ENCODE results near the gene RASAL1.

RASAL1 gene

GRCh38 chr12:113134521-113134951 lies 1.0 kb downstream of the RASAL1 start:
- H2AFZ ChIP-seq (ENCODE audit: low read depth, low read length): no peak overlapping the region
- peaks cover 19% of the 10 kb centered on the region for H3K4me1 ChIP-seq (ENCODE audit: low read length)
- no peak overlapping the region for H3K27ac ChIP-seq (ENCODE audit: low read length)
- no peaks in the 10 kb centered on the region for H3K36me3 ChIP-seq (replicated peaks; ENCODE audit: low read depth, low read length)
- H3K4me3 ChIP-seq (ENCODE audit: low read length): no peak overlapping the region
- H3K9me3 ChIP-seq (ENCODE audit: insufficient read depth, low read length): no peaks in the 10 kb centered on the region
- 0 out of 2 replicates have a peak, but pooled peaks cover 5% of the 10 kb centered on the region for H3K27me3 ChIP-seq (ENCODE audit: low read depth, low read length)
- TF ChIP-seq, protein P1, sequence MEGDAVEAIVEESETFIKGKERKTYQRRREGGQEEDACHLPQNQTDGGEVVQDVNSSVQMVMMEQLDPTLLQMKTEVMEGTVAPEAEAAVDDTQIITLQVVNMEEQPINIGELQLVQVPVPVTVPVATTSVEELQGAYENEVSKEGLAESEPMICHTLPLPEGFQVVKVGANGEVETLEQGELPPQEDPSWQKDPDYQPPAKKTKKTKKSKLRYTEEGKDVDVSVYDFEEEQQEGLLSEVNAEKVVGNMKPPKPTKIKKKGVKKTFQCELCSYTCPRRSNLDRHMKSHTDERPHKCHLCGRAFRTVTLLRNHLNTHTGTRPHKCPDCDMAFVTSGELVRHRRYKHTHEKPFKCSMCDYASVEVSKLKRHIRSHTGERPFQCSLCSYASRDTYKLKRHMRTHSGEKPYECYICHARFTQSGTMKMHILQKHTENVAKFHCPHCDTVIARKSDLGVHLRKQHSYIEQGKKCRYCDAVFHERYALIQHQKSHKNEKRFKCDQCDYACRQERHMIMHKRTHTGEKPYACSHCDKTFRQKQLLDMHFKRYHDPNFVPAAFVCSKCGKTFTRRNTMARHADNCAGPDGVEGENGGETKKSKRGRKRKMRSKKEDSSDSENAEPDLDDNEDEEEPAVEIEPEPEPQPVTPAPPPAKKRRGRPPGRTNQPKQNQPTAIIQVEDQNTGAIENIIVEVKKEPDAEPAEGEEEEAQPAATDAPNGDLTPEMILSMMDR (IDR thresholded peaks at IDR 0.05; ENCODE audit: low read depth, low read length): no peak
- no peak for TF ChIP-seq EZH2phosphoT487 (IDR thresholded peaks at IDR 0.05; ENCODE audit: low read depth)
- H3K4me2 ChIP-seq (ENCODE audit: low read length): no peak overlapping the region
- H4K20me1 ChIP-seq (ENCODE audit: insufficient read depth, low read length): no peaks in the 10 kb centered on the region
- H3K9ac ChIP-seq (ENCODE audit: low read length): no peak overlapping the region
- H3K79me2 ChIP-seq (ENCODE audit: low read length): no peaks in the 10 kb centered on the region

DNA sequence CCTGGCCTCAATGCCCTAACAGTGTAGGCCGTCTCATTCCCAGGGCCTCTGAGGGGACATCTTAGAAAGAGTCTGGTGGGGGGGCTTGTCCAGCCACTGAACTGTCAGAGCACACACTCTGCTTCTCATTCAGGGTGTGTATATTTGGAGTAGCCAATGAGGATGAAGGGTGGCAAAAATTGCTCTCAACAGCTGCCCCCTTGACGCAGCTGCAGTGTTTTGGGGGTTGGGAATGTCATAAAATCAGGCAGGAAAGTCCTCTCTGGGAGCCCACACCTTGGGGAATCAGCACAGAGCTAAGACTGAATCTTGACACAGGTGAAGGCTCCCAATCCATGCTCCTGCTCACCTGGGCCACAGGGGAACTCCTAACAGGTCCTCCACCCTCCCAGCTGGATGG lies 1.5 kb downstream of the RASAL1 start:
- H3K4me1 ChIP-seq (ENCODE audit: low read length): peaks cover 21% of the 10 kb centered on the region
- no peak overlapping the region for H3K27ac ChIP-seq (ENCODE audit: low read length)
- no peak overlapping the region for H3K4me2 ChIP-seq (ENCODE audit: low read length)
- TF ChIP-seq, protein P1 (IDR thresholded peaks at IDR 0.05; ENCODE audit: low read depth, low read length): no peak
- TF ChIP-seq EZH2phosphoT487 (IDR thresholded peaks at IDR 0.05; ENCODE audit: low read depth): no peak
- H3K9me3 ChIP-seq (ENCODE audit: insufficient read depth, low read length): no peaks in the 10 kb centered on the region
- no peaks in the 10 kb centered on the region for H3K36me3 ChIP-seq (replicated peaks; ENCODE audit: low read depth, low read length)
- no peaks in the 10 kb centered on the region for H3K79me2 ChIP-seq (ENCODE audit: low read length)
- H3K9ac ChIP-seq (ENCODE audit: low read length): no peak overlapping the region
- no peak overlapping the region for H3K4me3 ChIP-seq (ENCODE audit: low read length)
- 0 out of 2 replicates have a peak, but pooled peaks cover 5% of the 10 kb centered on the region for H3K27me3 ChIP-seq (ENCODE audit: low read depth, low read length)
- no peaks in the 10 kb centered on the region for H4K20me1 ChIP-seq (ENCODE audit: insufficient read depth, low read length)
- no peak overlapping the region for H2AFZ ChIP-seq (ENCODE audit: low read depth, low read length)

GRCh38 chr12:113133666-113134065 lies 1.9 kb downstream of the RASAL1 start:
- Histone ChIP-seq H2AFZ (ENCODE audit: low read depth, low read length) (no peak overlapping the region), H3K9me3 (ENCODE audit: insufficient read depth, low read length) (no peaks in the 10 kb centered on the region), H3K4me2 (ENCODE audit: low read length) (no peak overlapping the region), H3K27me3 (ENCODE audit: low read depth, low read length) (0 out of 2 replicates have a peak, but pooled peaks cover 5% of the 10 kb centered on the region), H3K4me1 (ENCODE audit: low read length) (peaks cover 21% of the 10 kb centered on the region), H3K79me2 (ENCODE audit: low read length) (no peaks in the 10 kb centered on the region), H3K9ac (ENCODE audit: low read length) (no peak overlapping the region), H3K27ac (ENCODE audit: low read length) (no peak overlapping the region), H3K36me3 (replicated peaks; ENCODE audit: low read depth, low read length) (no peaks in the 10 kb centered on the region), H3K4me3 (ENCODE audit: low read length) (no peak overlapping the region), H4K20me1 (ENCODE audit: insufficient read depth, low read length) (no peaks in the 10 kb centered on the region)
- TF ChIP-seq EZH2phosphoT487 (IDR thresholded peaks at IDR 0.05; ENCODE audit: low read depth): no peak
- TF ChIP-seq, protein P1 (IDR thresholded peaks at IDR 0.05; ENCODE audit: low read depth, low read length): no peak

DNA sequence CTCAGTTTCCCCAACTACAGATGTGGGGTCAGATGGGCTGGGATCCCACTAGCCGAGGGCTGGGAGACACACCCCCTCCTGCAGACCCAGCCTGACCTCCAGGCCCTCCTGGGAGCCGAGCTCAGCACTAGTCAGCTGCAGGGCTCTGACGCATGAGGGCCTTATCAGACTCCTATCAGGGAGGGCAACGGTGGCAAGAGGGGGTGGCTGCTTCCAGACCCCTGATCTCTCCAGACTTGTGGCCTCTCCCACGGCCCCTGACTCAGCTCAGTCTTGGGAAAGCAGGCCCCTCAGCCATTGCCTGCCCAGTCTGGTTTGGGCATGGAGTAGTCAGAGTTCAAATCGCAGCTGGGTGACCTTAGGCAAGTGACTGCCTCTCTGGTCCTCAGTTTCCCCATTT lies 2.5 kb downstream of the RASAL1 start:
- no peaks in the 10 kb centered on the region for H3K9me3 ChIP-seq (ENCODE audit: insufficient read depth, low read length)
- H3K4me1 ChIP-seq (ENCODE audit: low read length): peaks cover 21% of the 10 kb centered on the region

More for the DNA sequence above, 2.5 kb downstream of the RASAL1 start:
- Histone ChIP-seq H3K4me2 (ENCODE audit: low read length) (no peak overlapping the region), H3K36me3 (replicated peaks; ENCODE audit: low read depth, low read length) (no peaks in the 10 kb centered on the region), H3K4me3 (ENCODE audit: low read length) (no peak overlapping the region), H4K20me1 (ENCODE audit: insufficient read depth, low read length) (no peaks in the 10 kb centered on the region), H3K27ac (ENCODE audit: low read length) (no peak overlapping the region), H3K79me2 (ENCODE audit: low read length) (no peaks in the 10 kb centered on the region), H2AFZ (ENCODE audit: low read depth, low read length) (no peak overlapping the region), H3K27me3 (ENCODE audit: low read depth, low read length) (0 out of 2 replicates have a peak, but pooled peaks cover 5% of the 10 kb centered on the region), H3K9ac (ENCODE audit: low read length) (no peak overlapping the region)
- no peak for TF ChIP-seq EZH2phosphoT487 (IDR thresholded peaks at IDR 0.05; ENCODE audit: low read depth)
- TF ChIP-seq, protein P1 (IDR thresholded peaks at IDR 0.05; ENCODE audit: low read depth, low read length): no peak
